Hepatocyte (in vitro differentiated cells): Measurements from ENCODE around the gene TSHZ1.

ENCODE experiments used
- CTCF ChIP-seq: fragments of 200-600 bp; sonication (generic); IDR thresholded peaks from 2 replicates; pipeline ENCODE4 v1.5.1; 2016; ENCODE audit warnings: antibody characterized with exemption, mild to moderate bottlenecking; ENCODE audit not compliant: poor library complexity
- EZH2 ChIP-seq: fragments of 200-600 bp; sonication (generic); IDR thresholded peaks from 2 replicates; pipeline ENCODE4 v1.6.1; 2016; ENCODE audit warnings: antibody characterized with exemption, mild to moderate bottlenecking, borderline replicate concordance
- EZH2phosphoT487 ChIP-seq: fragments of 200-600 bp; sonication (generic); IDR thresholded peaks from one replicate; pipeline ENCODE4 v1.6.1; 2018; ENCODE audit warnings: antibody characterized with exemption, mild to moderate bottlenecking, low read depth, moderate library complexity; ENCODE audit not compliant: unreplicated experiment, severe bottlenecking

- TF ChIP-seq CTCF = no peak
- TF ChIP-seq EZH2 = no peak
- TF ChIP-seq EZH2phosphoT487 = no peak
Observed at GRCh38 chr18:75321431-75321830, 110.8 kb downstream of the TSHZ1 start.
